IPS-15b (cell line): Measurements from ENCODE around the gene COL5A1.
"Not testable (repeated sequence)": the region's sequence is repeated elsewhere in the genome, so short reads cannot be mapped to it uniquely, and the experiment has no call there.

Source experiments
- H3K27me3 ChIP-seq: one replicate; pipeline ENCODE4 v1.6.1; 2013; ENCODE audit warnings: low read length; ENCODE audit not compliant: control insufficient read depth, insufficient read depth
- H3K36me3 ChIP-seq: one replicate; pipeline ENCODE4 v1.6.1; 2013; ENCODE audit warnings: low read length; ENCODE audit not compliant: control insufficient read depth, insufficient read depth
- H3K4me1 ChIP-seq: one replicate; pipeline ENCODE4 v1.6.1; 2013; ENCODE audit warnings: mild to moderate bottlenecking, low read length; ENCODE audit not compliant: control insufficient read depth, insufficient read depth
- H3K4me3 ChIP-seq: one replicate; pipeline ENCODE4 v1.5.1; 2013; ENCODE audit warnings: low read depth, low read length
- H3K9ac ChIP-seq: one replicate; pipeline ENCODE4 v1.6.1; 2013; ENCODE audit warnings: low read depth, mild to moderate bottlenecking, low read length
- H3K9me3 ChIP-seq: one replicate; pipeline ENCODE4 v1.6.1; 2013; ENCODE audit warnings: mild to moderate bottlenecking, low read length; ENCODE audit not compliant: control insufficient read depth, insufficient read depth

The COL5A1 gene

GRCh38 chr9:134681061-134681661 lies 39.6 kb downstream of the COL5A1 start:
- Histone ChIP-seq H3K27me3 (no peaks in the 10 kb centered on the region), H3K36me3 (no peaks in the 10 kb centered on the region), H3K9me3 (no peaks in the 10 kb centered on the region), H3K4me1 (no peaks in the 10 kb centered on the region), H3K4me3 (no peak overlapping the region), H3K9ac (no peak overlapping the region)

- no peaks in the 10 kb centered on the region for H3K4me1 ChIP-seq
- no peak overlapping the region for H3K9ac ChIP-seq
- H3K4me3 ChIP-seq, result no peak overlapping the region
- H3K27me3 ChIP-seq, result no peaks in the 10 kb centered on the region
- no peaks in the 10 kb centered on the region for H3K36me3 ChIP-seq
- no peaks in the 10 kb centered on the region for H3K9me3 ChIP-seq
Measured at GRCh38 chr9:134682026-134682425, 40.4 kb downstream of the COL5A1 start.

- Histone ChIP-seq H3K4me1 (no peaks in the 10 kb centered on the region), H3K4me3 (no peak overlapping the region), H3K9ac (no peak overlapping the region), H3K36me3 (no peaks in the 10 kb centered on the region), H3K27me3 (no peaks in the 10 kb centered on the region), H3K9me3 (no peaks in the 10 kb centered on the region)
Measured at GRCh38 chr9:134682651-134683364, 41.2 kb downstream of the COL5A1 start.

DNA sequence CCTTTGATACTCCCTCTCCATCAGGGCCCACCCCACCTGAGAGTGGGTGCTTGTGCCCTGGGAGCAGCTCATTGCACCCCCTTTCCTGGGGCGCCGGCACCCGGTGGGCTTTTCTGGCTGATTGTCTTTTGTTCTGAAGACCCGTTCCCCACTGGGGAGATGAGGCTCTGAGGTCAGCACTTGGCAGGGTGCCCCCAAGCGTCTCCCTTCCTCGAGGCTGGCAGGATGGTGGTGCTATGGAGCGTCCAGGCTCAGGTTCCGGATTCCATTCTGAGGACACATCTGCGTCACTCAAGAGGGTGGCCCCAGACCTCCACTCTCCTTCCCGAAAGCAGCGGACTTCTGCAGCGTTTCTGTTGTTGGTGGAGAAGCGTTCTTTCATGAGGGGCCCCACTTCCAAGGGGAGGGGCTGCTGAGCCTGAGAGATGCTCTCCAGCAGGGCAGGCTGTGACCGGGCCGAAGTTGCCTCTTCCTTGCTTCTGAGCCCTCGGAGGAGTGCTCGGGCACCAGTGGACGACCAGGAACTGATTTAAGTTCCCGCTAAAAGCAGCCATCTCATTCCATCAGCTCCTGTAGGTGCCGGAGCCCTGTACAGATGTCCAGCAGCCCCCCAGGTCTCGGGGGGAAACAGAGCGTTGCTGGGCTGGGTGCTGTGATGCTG lies 42.2 kb downstream of the COL5A1 start:
- no peak overlapping the region for H3K9ac ChIP-seq
- H3K4me1 ChIP-seq, result no peaks in the 10 kb centered on the region
- no peaks in the 10 kb centered on the region for H3K9me3 ChIP-seq
- no peaks in the 10 kb centered on the region for H3K36me3 ChIP-seq
- H3K4me3 ChIP-seq, result no peak overlapping the region
- H3K27me3 ChIP-seq, result no peaks in the 10 kb centered on the region

GRCh38 chr9:134684375-134684723 lies 42.7 kb downstream of the COL5A1 start:
- Histone ChIP-seq H3K4me1 (no peaks in the 10 kb centered on the region), H3K9me3 (no peaks in the 10 kb centered on the region), H3K36me3 (no peaks in the 10 kb centered on the region), H3K27me3 (no peaks in the 10 kb centered on the region), H3K4me3 (no peak overlapping the region), H3K9ac (no peak overlapping the region)

DNA sequence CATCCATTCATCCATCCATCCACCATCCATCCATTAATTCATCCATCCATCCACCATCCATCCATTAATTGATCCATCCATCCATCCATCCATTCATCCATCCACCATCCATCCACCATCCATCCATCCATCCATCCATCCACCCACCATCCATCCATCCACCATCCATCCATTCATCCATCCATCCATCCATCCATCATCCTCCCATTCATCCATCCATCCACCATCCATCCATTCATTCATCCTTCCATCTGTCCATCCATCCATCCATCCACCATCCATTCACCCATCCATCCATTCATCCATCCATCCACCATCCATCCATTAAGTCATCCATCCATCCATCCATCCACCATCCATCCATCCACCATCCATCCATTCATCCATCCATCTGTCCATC lies 43.3 kb downstream of the COL5A1 start:
- not testable (repeated sequence) for H3K36me3 ChIP-seq, H3K9me3 ChIP-seq, H3K9ac ChIP-seq, H3K27me3 ChIP-seq, H3K4me1 ChIP-seq, H3K4me3 ChIP-seq

GRCh38 chr9:134685784-134686183 lies 44.2 kb downstream of the COL5A1 start:
- Histone ChIP-seq H3K9me3 (no peaks in the 10 kb centered on the region), H3K4me1 (no peaks in the 10 kb centered on the region), H3K27me3 (no peaks in the 10 kb centered on the region), H3K4me3 (no peak overlapping the region), H3K36me3 (no peaks in the 10 kb centered on the region), H3K9ac (no peak overlapping the region)

- Histone ChIP-seq H3K4me3 (no peak overlapping the region), H3K27me3 (no peaks in the 10 kb centered on the region), H3K9me3 (no peaks in the 10 kb centered on the region), H3K4me1 (no peaks in the 10 kb centered on the region), H3K9ac (no peak overlapping the region), H3K36me3 (peaks cover 3% of the 10 kb centered on the region)
Measured at GRCh38 chr9:134686896-134687295, 45.3 kb downstream of the COL5A1 start.

- Histone ChIP-seq H3K4me3 (no peak overlapping the region), H3K4me1 (no peaks in the 10 kb centered on the region), H3K9ac (no peak overlapping the region), H3K9me3 (no peaks in the 10 kb centered on the region), H3K27me3 (no peaks in the 10 kb centered on the region), H3K36me3 (peaks cover 3% of the 10 kb centered on the region)
Measured at GRCh38 chr9:134687556-134687955, 46.0 kb downstream of the COL5A1 start.

GRCh38 chr9:134688231-134688630 lies 46.6 kb downstream of the COL5A1 start:
- Histone ChIP-seq H3K4me3 (no peak overlapping the region), H3K27me3 (no peaks in the 10 kb centered on the region), H3K36me3 (peaks cover 3% of the 10 kb centered on the region), H3K9me3 (no peaks in the 10 kb centered on the region), H3K9ac (no peak overlapping the region), H3K4me1 (no peaks in the 10 kb centered on the region)

GRCh38 chr9:134688661-134689320 lies 47.2 kb downstream of the COL5A1 start:
- no peak overlapping the region for H3K4me3 ChIP-seq
- no peaks in the 10 kb centered on the region for H3K9me3 ChIP-seq
- H3K36me3 ChIP-seq, result peaks cover 5% of the 10 kb centered on the region
- no peaks in the 10 kb centered on the region for H3K27me3 ChIP-seq
- no peaks in the 10 kb centered on the region for H3K4me1 ChIP-seq
- H3K9ac ChIP-seq, result no peak overlapping the region
